ENCODE results near the gene PBXIP1.
A peak's percentile ranks its signal among the peaks of the same experiment; 100 is the strongest.
"Not testable (repeated sequence)": the region's sequence is repeated elsewhere in the genome, so short reads cannot be mapped to it uniquely, and the experiment has no call there.

PBXIP1 gene

GRCh38 chr1:154994591-154994990, 38.7 kb upstream of the PBXIP1 start:
- DNase-seq, result no peak

GRCh38 chr1:154994269-154994587, 38.3 kb upstream of the PBXIP1 start:
- no peak for DNase-seq

DNA sequence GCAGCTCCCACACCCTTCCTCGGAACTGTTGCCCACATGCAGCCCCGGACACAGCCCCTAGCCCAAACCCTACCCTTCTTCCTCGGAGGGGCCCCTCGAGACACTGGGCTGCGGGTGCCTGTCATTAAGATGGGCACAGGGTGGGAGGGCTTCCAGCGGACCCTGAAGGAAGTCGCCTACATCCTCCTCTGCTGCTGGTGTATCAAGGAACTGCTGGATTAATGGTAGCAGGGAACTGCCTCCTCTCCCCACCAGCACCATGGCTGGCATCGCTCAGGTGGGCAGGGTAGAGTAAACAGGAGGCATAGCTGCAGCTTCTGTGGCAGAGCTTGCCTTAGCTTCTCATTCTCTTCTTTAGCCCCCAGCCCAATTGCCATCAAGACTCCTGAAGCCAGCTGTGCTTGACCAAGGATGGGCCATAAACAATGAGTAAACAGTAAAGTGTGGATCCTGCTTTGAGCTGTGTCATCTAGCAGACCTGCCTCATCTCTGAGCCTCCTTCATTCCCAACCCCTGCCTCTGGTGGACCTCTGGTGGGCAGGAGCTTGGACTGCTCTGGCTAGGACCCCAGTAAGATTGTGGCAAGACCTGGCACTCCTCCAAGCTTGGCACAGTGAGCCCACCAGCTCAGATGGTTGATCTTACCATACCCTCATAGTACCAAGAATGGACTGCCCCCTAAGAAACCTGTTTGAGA, 37.8 kb upstream of the PBXIP1 start, which contains the start of gene LENEP:
TSS of gene LENEP (plus strand) at position 15 of the 697 bp plus-strand sequence. CDS start at position 37, 22 bp downstream.
- no peak for DNase-seq

DNA sequence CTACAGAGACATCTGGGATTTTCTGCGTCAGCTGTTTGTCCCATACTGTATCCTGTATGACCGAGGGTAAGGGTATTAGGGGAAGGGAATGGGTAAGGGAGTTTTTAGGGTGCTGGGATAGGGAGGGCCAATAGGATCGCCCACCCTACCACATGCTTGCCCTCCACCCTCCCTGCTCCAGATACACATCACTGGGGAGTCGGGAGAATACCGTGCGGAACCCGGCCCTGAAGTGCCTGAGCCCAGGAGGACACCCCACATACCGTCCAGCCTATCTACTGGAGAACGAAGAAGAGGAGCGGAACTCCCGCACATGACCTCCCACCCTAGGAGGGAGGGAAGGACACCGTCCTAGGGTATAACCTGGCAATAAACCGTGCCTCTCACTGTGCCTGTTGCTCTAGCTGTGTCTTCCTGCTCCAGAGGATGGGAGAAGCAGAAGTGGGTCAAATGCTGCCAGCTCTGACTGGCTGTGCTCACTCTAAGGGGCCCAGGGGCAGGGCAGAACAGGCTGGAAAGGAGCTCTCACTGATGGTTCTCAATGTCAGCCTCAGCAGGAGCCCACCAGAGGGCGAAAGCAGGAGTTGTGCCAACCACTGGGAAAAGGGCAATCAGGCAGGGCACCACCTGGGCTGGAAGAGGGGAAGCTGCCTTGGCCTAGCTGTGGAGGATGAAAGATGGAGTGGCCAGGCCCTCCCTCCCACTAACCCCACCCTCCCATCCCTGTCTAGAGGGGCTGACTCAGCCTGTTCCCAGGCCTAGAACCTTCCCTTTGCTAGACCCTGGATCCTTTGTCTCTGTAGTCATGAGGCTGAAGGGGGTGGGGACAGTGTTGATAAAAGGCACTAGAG, 37.0 kb upstream of the PBXIP1 start:
- peak; percentile 25 to 47 for DNase-seq

- no peak for DNase-seq
Observed at GRCh38 chr1:154990276-154990675, 34.4 kb upstream of the PBXIP1 start.

- DNase-seq, result no peak
Observed at GRCh38 chr1:154989195-154989860, 33.4 kb upstream of the PBXIP1 start.

- no peak for DNase-seq
Observed at GRCh38 chr1:154988058-154988954, 32.4 kb upstream of the PBXIP1 start.

- DNase-seq, result no peak
Observed at GRCh38 chr1:154987326-154987725, 31.4 kb upstream of the PBXIP1 start.

DNA sequence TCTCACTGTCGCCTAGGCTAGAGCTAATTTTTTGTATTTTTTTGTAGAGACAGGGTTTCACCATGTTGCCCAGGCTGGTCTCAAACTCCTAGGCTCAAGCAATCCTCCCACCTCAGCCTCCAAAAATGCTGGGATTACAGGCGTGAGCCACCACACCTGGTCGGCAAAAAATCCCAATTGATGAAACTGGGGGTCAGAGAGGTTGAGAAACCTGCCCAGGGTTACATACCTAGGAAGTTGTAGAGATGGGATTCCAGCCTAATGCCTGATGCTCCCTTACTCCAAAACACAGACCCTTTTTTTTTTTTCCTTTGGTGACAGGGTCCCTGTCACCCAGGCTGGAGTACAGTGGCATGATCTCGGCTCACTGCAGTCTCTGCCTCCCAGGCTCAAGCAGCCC, 30.8 kb upstream of the PBXIP1 start:
- not testable (repeated sequence) for DNase-seq

DNA sequence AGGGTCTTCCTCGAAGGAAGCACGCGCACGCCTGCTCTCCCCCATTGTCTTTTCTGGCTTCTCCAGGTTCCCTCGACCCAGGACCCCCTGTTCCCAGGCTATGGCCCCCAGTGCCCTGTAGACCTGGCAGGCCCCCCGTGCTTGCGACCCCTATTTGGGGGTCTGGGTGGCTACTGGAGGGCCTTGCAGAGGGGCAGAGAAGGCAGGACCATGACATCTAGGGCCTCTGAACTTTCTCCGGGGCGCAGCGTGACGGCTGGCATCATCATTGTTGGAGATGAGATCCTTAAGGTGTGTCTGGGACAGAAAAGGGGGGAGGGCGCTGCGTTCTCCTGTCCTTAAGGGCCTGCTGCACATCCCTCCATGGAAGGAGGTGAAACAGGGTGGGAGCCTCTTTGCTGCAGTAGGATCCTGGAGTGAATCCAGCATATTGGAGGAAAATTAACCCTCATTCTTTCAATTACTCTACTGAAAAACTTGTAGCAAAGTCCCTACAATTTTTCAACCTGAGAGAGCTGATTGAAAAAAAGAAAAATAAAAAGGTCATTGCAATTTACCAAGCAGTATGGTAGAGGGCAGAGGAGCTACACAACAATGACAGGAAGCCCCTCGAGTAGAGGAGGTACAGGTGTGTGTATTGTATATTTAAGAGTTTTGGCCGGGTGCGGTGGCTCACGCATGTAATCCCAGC, 28.0 kb upstream of the PBXIP1 start:
- DNase-seq, result no peak

- peak; percentile 97 to 99 for DNase-seq
Observed at GRCh38 chr1:154982897-154983648, 27.2 kb upstream of the PBXIP1 start, which contains the start of gene FLAD1. Gene FLAD1, plus strand, starts transcription at chr1:154983344. Its CDS starts 351 bp downstream, at chr1:154983695.

GRCh38 chr1:154982341-154982740, 26.4 kb upstream of the PBXIP1 start:
- no peak for DNase-seq

GRCh38 chr1:154978360-154978759, 22.5 kb upstream of the PBXIP1 start:
- DNase-seq, result no peak

DNA sequence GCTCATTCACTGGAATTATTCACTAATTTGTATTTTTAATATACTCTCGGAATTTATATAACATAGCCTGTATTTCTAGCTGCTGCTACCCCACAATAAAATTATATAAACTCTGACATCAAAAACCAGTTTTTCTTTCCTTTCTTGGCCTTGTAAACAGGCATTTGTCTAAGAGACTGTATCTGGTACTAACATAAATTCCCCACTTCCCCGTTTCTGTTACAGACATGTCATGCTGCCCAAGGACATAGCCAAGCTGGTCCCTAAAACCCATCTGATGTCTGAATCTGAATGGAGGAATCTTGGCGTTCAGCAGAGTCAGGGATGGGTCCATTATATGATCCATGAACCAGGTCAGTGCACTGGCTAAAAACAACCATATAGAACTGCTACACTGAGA, 21.9 kb upstream of the PBXIP1 start:
- not testable (repeated sequence) for DNase-seq

- DNase-seq, result no peak
Observed at GRCh38 chr1:154975409-154976059, 19.6 kb upstream of the PBXIP1 start.

DNA sequence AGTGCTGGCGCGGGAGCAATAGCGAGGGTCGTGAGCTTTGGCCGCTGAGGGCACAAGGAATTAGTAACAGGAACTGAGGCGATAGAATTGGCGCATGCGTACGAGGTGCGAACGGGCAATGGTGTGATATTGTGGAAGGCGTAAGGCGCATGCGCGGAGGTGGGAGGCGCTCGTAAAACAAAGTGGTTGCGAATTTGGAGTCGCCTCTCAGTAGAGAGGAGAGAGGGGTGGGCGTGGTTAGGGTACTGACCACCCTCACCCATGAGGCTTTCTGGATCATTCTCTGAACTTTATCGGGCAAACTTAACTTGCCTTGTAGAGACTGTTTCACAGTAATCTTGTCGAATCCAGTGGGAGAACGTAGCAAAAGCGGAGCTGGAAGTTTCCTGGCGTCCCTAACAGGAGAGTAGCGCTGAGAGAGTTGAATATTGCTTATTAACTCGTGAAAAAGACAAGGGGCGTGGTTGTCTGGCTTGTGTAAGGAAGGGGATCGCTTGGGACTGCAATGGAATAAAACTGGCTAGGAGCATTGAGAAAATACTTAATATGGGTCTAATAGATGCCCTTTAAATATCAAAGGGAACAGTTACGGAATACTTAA, 19.0 kb upstream of the PBXIP1 start:
- peak; percentile 94 for DNase-seq

DNA sequence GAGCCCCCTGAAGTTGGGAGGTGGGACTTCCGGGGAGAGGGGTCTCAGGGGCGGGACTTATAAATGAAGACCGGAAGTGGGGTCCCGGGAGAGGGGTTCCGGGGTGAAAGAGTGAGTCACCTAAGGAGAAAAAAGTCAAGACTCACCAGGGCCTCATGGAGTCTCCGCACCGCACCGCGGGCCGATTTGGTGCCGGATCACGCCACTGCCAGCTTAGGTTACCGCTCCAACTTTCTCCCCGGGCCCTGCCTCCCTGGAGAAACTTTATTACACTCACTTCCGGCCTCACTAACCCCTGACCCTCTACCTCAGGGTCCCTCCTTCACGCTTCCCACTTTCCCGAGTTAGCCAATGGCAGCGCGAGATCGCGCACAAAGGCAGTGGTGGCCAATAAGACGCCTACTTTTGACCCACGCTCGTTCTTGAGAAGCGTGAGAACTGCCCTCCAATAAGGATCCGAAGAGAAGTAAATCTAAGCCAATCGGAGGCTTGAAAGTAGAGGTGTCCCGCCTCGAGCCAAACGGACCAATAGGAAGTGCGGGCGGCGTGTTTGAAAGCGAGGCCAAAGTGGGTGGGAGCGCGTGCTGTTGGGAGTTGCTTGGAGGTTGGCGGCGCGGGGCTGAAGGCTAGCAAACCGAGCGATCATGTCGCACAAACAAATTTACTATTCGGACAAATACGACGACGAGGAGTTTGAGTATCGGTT, 18.4 kb upstream of the PBXIP1 start, which contains the start of gene CKS1B:
TSS of gene CKS1B (plus strand) at position 580 of the 706 bp plus-strand sequence. CDS start at position 645, 65 bp downstream.
- DNase-seq, result peak; percentile 99 to 100

DNA sequence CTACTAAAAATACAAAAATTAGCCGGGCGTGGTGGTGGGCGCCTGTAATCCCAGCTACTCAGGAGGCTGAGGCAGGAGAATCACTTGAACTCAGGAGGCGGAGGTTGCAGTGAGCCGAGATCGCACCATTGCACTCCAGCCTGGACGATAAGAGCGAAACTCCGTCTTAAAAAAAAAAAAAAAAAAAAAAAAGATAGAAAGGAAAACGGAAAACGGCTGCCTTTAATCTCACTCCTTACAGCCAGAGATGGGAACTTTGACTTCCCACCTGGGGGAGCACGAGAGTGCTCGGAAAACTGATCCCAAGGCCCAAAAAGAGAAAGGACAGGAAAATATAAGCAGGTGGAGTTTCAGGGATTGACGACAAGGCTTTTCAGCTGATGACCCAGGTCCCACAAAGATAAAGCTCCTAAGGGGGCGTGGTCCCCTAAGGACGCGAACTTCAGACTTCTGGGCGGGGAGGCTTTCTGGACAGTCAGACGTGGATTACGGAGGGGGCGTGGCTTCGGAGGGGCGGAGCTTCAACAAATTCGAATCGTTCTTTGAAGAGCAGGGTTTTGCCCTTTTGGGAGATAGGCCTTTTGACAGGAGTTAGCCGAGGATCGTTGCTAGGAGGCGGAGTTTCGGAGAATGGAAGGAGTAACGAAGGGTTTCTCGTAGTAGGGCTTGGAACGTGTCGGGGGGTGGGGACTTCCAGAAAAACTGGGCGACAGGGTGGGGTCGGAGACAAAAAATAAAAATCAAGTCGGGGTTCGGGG, 17.6 kb upstream of the PBXIP1 start:
- peak; percentile 85 to 86 for DNase-seq
